Activated T-helper 1 cell treated with anti-CD3 and anti-CD28 coated beads, Interleukin-12 subunit alpha, Interleukin-12 subunit beta, Interleukin-2, Interleukin-4 antibody, amounts not matched to agents 30 ng/mL and 10 ng/mL and 1 ng/mL, durations not matched to agents 14 hours and 24 hours and 36 hours (primary cell): ENCODE results near the gene ZNF268. TPM values are rescaled to one million over a fixed set of nuclear protein-coding genes. Genes with fewer than 3 reads are reported as not detected.
"Not testable (repeated sequence)": the region's sequence is repeated elsewhere in the genome, so short reads cannot be mapped to it uniquely, and the experiment has no call there.

Experiments
- DNase-seq: peaks from one replicate; pipeline ENCODE4 v3.0.0; 2021; ENCODE audit warnings: low spot score
- H3K27ac Mint-ChIP-seq: one replicate; pipeline ENCODE4 v1.8.0; 2021; ENCODE audit warnings: mild to moderate bottlenecking, mixed read lengths
- H3K27me3 Mint-ChIP-seq: one replicate; pipeline ENCODE4 v1.8.0; 2022; ENCODE audit warnings: mild to moderate bottlenecking, moderate library complexity, mixed read lengths; ENCODE audit not compliant: insufficient read depth
- H3K36me3 Mint-ChIP-seq: one replicate; pipeline ENCODE4 v1.8.0; 2021; ENCODE audit warnings: low read depth, mixed read lengths
- H3K4me1 Mint-ChIP-seq: one replicate; pipeline ENCODE4 v1.8.0; 2021; ENCODE audit warnings: low read depth, mixed read lengths
- H3K4me3 Mint-ChIP-seq: one replicate; pipeline ENCODE4 v1.8.0; 2021; ENCODE audit warnings: mild to moderate bottlenecking, moderate library complexity, mixed read lengths
- H3K9me3 Mint-ChIP-seq: one replicate; pipeline ENCODE4 v1.8.0; 2021; ENCODE audit warnings: mixed read lengths
- intact Hi-C: fragments of 100-400 bp; cut with micrococcal nuclease; formaldehyde crosslinking; loops from one replicate; pipeline ENCODE4 v1.15.1; 2024
- total RNA-seq: library from RNA; stranded (reverse); gene quantifications from 2 replicates; pipeline ENCODE4 v1.2.3, GENCODE V29; 2022

Gene ZNF268
- total RNA-seq, 1 donor from 2014 or later, result 16.7 TPM

DNA sequence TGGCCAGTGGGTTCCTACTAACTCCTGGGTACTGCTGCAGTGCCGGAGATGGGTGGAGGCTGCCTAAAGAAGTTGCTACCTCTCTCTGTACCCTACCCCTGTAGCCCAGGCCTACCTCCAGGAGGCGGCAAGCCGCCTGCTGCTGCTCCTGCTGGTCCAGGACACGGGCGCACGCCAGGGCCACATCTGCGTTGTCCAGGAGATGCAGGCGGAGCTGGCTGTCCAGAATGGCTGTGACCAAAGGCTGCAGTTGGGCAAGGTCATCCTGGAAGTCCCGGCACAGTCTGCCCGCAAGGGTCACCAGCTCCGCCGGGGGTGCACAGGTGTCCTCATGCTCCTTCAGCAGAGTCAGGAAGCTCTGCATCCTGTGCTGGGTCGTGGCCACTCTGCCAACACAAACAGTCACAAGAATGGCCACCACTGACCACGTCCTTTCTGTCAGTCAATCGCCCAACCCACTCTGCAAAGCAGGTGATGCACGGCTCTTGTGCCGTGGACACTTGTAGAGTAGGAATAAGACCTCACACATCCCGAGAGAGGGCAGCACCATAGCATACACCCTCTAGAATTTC lies 52.8 kb downstream of the ZNF268 start:
- no peak overlapping the region for H3K4me3 Mint-ChIP-seq
- no peak overlapping the region for H3K27ac Mint-ChIP-seq
- H3K9me3 Mint-ChIP-seq, result peaks cover 52% of the 10 kb centered on the region
- no peak for DNase-seq
- H3K36me3 Mint-ChIP-seq, result no peaks in the 10 kb centered on the region
- intact Hi-C loops, result no loop called here
- no peaks in the 10 kb centered on the region for H3K27me3 Mint-ChIP-seq
- no peaks in the 10 kb centered on the region for H3K4me1 Mint-ChIP-seq

DNA sequence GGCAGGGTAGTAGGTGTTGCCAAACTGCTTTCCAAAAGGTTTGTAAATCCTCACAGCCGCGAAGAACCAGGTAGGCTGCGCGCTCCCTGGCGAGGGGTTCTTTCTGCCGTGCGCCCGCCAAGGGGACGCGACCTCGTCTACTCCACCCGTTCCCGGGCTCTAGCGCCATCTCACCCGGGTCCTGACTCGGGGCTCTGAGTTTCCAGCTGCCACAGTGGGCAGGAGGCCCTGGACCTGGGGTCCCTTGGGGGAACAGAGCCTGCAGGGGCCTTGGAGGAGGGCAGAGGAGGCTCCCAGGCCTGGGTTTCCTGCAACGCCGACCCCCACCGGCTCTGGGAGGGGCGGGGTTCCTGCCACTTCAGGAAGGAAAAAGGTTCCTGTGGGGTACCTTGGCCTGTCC lies 53.7 kb downstream of the ZNF268 start:
- H3K36me3 Mint-ChIP-seq, result no peaks in the 10 kb centered on the region
- H3K4me3 Mint-ChIP-seq, result no peak overlapping the region
- peaks cover 52% of the 10 kb centered on the region for H3K9me3 Mint-ChIP-seq
- H3K27me3 Mint-ChIP-seq, result no peaks in the 10 kb centered on the region
- no peaks in the 10 kb centered on the region for H3K4me1 Mint-ChIP-seq
- intact Hi-C loops, result no loop called here
- no peak for DNase-seq
- H3K27ac Mint-ChIP-seq, result no peak overlapping the region

DNA sequence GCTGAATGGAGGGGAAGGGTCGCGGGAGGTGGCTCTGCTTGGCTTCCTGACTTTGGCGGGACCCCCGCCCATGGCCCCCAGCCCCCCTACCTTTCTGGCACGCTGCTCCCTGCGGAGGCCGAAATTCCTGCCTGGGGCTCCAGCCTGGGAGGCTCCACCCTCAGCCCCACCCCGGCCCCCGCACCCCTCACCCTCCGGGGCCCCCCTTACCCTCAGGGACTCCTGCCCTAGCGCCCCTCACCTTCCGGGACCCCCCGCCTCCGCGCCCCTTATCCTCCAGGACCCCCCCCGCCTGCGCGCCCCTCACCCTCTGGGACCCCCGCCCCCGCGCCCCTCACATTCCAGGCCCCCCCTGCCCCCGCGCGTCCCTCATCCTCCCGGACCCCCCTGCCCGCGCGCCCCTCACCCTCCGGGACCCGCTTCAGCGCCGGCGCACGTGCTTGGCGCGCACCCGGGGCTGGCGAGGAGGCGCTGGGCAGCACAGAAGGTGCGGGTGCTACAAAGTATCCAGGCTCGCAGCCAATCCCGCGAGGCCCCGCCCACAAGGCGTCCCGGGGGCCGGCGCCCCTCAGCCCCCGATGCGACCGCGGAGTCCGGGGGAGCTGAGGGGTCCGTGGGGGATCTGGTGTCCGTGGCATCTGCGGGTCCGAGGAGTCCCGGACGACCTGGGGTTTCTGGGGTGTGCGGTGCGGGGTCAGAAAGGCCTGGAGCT lies 54.3 kb downstream of the ZNF268 start, which contains the start of gene ANHX:
ANHX (minus strand) TSS at position 477 of the 712 bp plus-strand sequence. CDS start 1,521 bp downstream, outside the sequence.
- intact Hi-C loops, result no loop called here
- Mint-ChIP-seq H3K36me3 (no peaks in the 10 kb centered on the region), H3K9me3 (peaks cover 52% of the 10 kb centered on the region), H3K4me1 (no peaks in the 10 kb centered on the region), H3K27me3 (no peaks in the 10 kb centered on the region), H3K27ac (no peak within 1 kb of the TSS), H3K4me3 (no peak within 1 kb of the TSS)
- DNase-seq, result no peak

DNA sequence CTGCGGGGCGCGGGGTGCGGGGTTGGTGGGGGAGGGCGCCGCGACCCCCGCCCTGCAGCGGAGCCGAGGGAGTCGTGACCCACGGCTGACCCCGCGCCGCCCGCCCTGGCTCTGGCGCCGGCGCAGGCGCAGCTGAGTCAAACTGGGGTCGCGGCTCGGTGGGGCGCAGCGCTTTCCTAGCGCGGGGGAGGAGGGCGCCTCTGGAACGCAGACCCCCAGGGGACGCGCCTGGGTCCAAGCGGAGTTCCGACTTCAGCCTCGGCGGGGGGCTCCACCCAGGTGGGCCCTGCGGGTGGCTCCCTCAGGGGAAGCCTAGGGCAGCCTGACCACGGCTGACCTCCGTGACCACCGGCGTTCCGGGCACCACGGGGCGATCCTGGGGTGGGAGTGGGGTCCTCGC lies 54.8 kb downstream of the ZNF268 start:
- no peak overlapping the region for H3K4me3 Mint-ChIP-seq
- no peaks in the 10 kb centered on the region for H3K4me1 Mint-ChIP-seq
- intact Hi-C loops, result no loop called here

DNA sequence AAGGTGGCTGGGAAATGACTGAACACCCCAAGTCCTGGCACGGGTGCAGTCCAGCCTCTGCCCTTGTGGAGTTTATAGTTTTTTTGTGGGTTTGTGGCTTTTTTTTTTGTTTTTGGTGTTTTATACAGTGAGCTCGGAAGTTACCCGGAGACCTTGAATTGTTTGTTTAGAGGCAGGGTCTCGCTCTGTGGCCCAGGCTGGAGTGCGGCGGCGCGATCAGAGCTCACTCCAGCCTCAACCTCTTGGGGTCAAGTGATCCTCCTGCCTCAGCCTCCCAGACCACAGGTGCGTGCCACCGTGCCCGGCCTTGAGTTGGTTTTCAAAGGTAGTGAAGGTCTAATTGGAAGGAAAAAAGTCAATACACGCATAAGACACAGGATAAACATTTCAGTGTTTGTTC lies 55.3 kb downstream of the ZNF268 start:
- intact Hi-C loops, result no loop called here
- Mint-ChIP-seq H3K4me3 (no peak overlapping the region), H3K4me1 (no peaks in the 10 kb centered on the region), H3K36me3 (no peaks in the 10 kb centered on the region), H3K27me3 (no peaks in the 10 kb centered on the region), H3K27ac (no peak overlapping the region), H3K9me3 (peaks cover 57% of the 10 kb centered on the region)
- no peak for DNase-seq

More for the DNA sequence above, 54.8 kb downstream of the ZNF268 start:
- Mint-ChIP-seq H3K9me3 (peaks cover 56% of the 10 kb centered on the region), H3K27me3 (no peaks in the 10 kb centered on the region), H3K27ac (no peak overlapping the region), H3K36me3 (no peaks in the 10 kb centered on the region)
- no peak for DNase-seq

DNA sequence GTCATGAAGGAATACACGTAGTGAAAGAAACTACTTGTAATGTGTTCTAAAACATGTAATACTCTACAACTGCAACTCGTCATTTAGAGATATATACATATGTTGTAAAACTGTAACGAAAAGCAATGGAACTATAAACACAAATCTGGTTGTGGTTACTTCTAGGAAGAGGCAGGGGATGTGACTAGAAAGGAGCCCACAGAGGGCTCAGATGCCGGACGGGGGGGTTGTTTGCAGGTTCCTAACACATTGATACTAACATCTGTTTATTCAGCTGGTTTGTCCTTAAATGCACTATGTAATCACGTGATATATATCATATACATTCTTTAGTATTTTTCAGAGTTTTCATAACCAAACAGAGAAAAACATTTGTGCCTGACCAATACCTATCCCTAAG lies 70.4 kb downstream of the ZNF268 start:
- DNase-seq, result no peak
- H3K4me3 Mint-ChIP-seq, result no peak overlapping the region

DNA sequence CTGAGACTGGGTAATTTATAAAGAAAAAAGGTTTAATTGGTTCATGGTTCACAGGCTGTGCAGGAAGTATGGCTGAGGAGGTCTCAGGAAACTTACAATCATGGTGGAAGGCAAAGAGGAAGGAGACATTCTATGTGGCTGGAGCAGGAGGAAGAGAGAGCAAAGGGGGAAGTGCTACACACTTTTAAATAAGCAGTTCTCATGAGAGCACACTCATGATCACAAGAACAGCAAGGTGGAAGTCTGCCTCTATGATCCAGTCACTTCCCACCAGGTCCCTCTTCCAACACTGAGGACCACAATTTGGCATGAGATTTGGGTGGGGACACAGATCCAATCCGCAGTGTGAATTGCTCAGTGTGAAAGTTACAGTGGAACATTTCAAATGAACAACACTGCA lies 74.5 kb downstream of the ZNF268 start:
- H3K27ac Mint-ChIP-seq, H3K4me1 Mint-ChIP-seq, H3K36me3 Mint-ChIP-seq, intact Hi-C loops, DNase-seq, H3K27me3 Mint-ChIP-seq, H3K4me3 Mint-ChIP-seq: not testable (repeated sequence)
- H3K9me3 Mint-ChIP-seq, result peaks cover 39% of the 10 kb centered on the region

More for the DNA sequence above, 70.4 kb downstream of the ZNF268 start:
- peaks cover 58% of the 10 kb centered on the region for H3K9me3 Mint-ChIP-seq
- H3K4me1 Mint-ChIP-seq, result no peaks in the 10 kb centered on the region
- peaks cover 2% of the 10 kb centered on the region for H3K27me3 Mint-ChIP-seq
- peaks cover 1% of the 10 kb centered on the region for H3K36me3 Mint-ChIP-seq
- intact Hi-C loops, result no loop called here
- H3K27ac Mint-ChIP-seq, result no peak overlapping the region

DNA sequence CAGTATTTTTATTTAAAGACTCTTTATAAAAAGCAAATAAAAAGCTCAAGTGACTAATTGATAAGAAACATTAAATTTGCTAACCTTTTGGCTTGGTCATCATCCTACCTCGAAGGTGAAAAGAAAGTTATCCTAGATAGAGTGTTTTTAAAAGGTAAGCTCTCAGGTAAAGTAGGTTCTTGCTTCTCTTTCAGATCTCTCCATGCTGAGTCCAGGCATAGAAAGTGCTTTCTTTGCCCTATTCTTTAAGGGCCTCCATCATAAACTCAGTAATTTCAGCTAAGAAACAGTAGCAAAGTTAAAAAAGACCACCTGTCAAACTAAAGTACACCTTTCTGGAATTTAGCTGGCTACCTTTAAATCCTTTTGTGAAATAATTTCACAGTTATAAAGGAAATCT lies 75.0 kb downstream of the ZNF268 start:
- H3K27me3 Mint-ChIP-seq, result no peaks in the 10 kb centered on the region
- H3K4me3 Mint-ChIP-seq, result no peak overlapping the region
- H3K4me1 Mint-ChIP-seq, result no peaks in the 10 kb centered on the region
- H3K9me3 Mint-ChIP-seq, result peaks cover 35% of the 10 kb centered on the region
- H3K36me3 Mint-ChIP-seq, result no peaks in the 10 kb centered on the region
- DNase-seq, result no peak
- intact Hi-C loops, result no loop called here
- no peak overlapping the region for H3K27ac Mint-ChIP-seq

DNA sequence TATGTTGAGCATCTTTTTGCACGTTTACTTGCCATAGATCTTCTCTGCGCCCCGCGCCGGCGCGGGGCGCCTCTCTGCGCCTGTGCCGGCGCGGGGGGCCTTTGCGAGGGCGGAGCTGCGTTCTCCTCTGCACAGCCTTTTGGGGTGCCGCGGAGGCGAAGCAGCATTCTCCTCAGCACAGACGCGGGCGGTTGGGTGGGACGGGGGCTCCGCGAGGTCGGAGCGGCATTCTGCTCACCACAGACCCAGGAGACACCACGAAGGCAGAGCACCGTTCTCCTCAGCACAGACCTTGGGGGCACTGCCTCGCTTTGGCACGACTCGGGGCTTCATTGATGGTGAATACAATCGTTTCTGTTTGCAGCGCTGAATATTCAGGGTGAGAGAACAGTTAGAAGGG lies 82.9 kb downstream of the ZNF268 start:
- no peak for DNase-seq
- peaks cover 4% of the 10 kb centered on the region for H3K9me3 Mint-ChIP-seq
- intact Hi-C loops, result no loop called here
- no peak overlapping the region for H3K4me3 Mint-ChIP-seq
- no peaks in the 10 kb centered on the region for H3K4me1 Mint-ChIP-seq
- no peak overlapping the region for H3K27ac Mint-ChIP-seq
- no peaks in the 10 kb centered on the region for H3K27me3 Mint-ChIP-seq
- no peaks in the 10 kb centered on the region for H3K36me3 Mint-ChIP-seq

Other genes with a start within 250 kb of the ZNF268 start
- gene ZNF605, start 225.2 kb upstream of the ZNF268 start, total RNA-seq, result 6.3 and 7.5 TPM in 2 replicates
- gene ZNF26, start 195.1 kb upstream of the ZNF268 start, total RNA-seq, result 18.2 and 22.1 TPM in 2 replicates
- 18.3 and 21.2 TPM in 2 replicates for gene ZNF84, start 144.0 kb upstream of the ZNF268 start, total RNA-seq
- 15.0 and 15.1 TPM in 2 replicates for gene ZNF140, start 100.6 kb upstream of the ZNF268 start, total RNA-seq
- 2.3 and 2.4 TPM in 2 replicates for gene ZNF891, start 51.2 kb upstream of the ZNF268 start, total RNA-seq
- 5.1 and 6.4 TPM in 2 replicates for gene ZNF10, start 50.9 kb upstream of the ZNF268 start, total RNA-seq
- not detected in 2 replicates for gene ANHX, start 54.4 kb downstream of the ZNF268 start, total RNA-seq